ENCODE data around the gene UNC5A.

The UNC5A gene

DNA sequence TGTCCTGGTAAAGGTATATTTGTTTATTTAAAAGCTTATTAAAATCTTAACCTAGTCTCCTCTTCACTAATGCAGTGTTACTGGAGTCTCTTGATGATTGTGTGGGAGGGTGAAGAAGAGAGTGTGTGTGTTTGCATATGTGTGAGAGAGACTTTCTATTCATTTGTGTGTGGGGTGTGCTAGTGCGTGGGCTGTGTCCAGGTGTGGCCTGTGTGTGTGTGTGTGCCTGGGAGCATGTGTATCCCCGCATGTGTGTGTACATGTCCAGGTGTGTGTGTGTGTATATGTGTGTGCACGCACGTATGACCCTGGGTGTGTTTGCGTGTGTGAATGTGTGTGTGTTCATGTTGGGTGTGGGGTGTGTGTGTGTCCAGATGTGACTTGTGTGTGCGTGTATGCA is 10.3 kb upstream of the UNC5A start:
- DNase-seq (no peak), ATAC-seq (no peak)

- ATAC-seq (no peak), DNase-seq (no peak)
Measured at GRCh38 chr5:176802116-176802784, 8.1 kb upstream of the UNC5A start.

GRCh38 chr5:176803068-176803942 is 7.1 kb upstream of the UNC5A start:
- ATAC-seq (no peak), DNase-seq (no peak)

DNA sequence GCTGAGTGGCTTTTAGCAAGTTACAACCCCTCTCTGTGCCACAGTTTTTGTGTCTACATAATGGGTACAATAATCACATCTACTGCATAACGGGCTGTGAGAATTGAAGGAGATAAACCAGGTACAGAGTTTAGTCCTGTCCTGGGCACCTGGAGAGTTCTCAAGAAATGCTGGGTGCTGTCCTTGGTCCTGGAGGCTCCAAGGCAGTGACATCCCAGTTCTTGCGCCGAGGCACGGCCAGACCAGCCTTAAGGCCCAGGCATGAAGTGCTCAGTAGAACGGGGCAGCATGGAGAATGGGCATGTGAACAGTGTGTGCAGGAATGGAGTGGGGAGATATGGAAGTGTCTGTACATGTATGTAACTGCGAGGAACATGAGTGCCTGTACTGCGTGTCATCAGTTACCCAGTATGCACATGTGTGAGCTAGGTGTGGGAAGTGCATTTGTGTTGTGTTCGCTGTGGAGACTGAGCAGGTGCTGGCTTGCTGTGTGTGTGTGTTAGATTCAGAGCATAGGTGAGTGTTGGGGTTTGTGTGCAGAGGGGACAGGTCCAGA is 6.3 kb upstream of the UNC5A start:
- no peak for DNase-seq
- ATAC-seq, result no peak

- no peak for DNase-seq
- no peak for ATAC-seq
Measured at GRCh38 chr5:176806137-176806536, 4.2 kb upstream of the UNC5A start.

DNA sequence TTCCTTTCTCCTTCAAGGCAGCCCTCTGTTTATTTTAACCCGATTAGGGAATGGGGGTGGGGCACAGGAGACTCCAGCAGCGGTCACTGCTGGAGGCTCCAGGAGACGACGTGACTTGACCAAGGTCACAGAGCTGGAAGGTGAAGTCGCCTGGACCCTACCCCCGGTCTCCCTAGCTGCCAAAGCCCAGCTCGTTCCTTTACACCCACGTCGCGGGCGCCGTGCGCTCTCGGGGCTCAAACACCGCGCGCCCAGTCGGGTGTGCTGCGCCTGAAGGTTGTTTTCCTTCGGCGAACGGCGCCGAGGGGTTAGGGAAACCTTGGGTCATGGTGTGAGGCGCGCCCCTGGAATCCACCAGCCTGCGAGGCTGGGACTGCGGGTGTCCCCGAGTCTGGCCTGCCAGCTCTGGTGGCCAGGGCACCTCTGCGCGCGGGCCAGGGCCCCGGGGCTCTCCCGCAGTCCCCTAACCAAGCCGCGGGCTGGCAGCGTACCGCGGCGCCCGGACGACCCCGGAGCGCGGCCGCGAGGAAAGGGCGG is 747 bp upstream of the UNC5A start:
- DNase-seq, result no peak
- no peak for ATAC-seq

DNA sequence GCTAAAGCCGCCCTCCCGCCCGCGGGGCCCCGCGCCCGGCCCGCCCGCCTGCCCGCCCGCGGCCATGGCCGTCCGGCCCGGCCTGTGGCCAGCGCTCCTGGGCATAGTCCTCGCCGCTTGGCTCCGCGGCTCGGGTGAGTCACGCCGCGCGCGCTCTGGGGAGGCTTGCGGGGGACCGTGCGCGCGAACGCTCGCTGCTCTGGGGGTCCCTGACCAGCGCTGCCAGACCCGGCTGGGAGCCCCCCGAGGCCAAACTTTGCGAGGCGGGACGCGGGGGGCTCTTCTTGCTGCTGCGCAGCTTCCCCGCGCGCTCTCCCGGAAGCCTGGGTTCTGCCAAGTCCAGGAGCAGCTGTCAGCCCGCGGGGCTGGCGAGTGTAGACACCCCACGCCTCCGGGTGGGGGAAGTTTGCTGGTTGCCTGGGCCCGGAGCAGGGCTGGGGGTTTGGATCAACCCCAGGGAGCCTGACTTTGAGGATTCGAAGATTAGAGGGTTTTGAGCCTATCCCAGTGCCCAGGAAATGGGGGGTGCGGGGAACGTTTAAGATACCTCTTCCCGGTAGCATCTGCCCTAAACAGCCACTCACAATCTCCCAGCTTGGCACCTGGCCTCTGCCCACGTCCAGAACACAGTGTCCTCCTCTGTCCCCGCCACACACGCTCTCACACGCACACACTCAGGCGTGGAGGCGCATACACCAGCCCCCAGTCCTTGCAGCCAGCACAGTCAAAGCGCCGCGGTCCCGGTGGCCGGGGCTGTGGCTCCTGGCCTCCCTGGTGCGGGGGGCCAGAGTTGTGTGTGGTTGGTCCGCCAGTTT is 535 bp downstream of the UNC5A start:
- ATAC-seq (no peak), DNase-seq (no peak)

- peak; percentile 48 for DNase-seq
- ATAC-seq, result no peak
Measured at GRCh38 chr5:176812269-176813259, 2.2 kb downstream of the UNC5A start.

DNA sequence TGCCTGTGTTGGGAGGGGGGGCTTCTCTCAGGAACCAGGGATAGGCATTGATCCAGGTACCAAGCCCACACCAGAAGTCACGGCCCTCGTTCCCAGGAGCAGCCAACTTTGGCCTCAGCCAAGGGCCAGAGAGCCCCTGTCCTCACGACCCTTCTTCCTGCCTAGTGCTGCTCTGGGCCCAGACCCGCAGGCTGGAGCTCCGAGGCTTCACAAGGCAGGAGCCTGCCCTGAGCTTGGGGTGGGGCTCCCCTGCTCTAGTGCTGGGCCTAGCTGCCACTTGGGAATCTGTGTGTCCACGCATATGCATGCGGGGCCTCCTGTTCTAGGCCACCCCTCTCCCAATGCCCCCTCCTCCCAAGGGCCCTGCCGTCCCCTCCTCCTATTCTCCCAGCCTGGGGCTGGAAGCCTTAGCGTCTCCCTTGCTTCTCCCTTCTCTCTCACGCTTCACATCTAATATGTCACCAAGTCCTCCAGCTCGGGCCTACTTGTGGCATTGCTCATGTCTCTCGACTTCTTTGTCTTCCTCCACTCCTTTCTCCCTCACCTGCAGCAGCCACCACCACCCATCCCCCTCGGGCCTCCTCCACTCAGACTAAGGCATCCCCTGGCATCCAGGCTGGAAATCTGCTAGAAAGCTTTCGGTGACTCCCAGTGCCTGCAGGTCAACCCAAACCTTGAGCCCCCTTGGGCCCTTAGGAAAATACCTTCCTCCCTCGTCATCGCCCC is 3.4 kb downstream of the UNC5A start:
- ATAC-seq, result no peak
- DNase-seq, result no peak

DNA sequence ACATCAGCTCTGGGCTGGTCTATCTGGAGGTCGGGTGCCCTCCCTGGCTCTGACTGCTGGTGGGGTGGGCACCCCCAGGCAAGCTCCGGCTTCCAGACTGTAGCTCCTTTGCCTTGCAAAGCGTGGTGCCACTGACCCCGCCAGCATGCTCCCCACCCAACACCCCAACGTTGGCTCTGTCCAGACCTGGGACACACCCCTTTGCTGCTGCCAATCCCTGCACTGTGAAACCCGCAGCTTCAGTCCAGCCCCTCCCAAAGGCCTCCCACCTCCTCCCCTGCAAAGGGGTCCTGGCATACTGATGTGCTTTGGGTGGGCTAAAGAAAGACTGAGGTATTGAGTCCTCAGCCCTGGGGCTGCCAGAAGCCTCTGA is 3.9 kb downstream of the UNC5A start:
- ATAC-seq (no peak), DNase-seq (no peak)

- ATAC-seq (no peak), DNase-seq (no peak)
Measured at GRCh38 chr5:176814836-176815438, 4.6 kb downstream of the UNC5A start.

DNA sequence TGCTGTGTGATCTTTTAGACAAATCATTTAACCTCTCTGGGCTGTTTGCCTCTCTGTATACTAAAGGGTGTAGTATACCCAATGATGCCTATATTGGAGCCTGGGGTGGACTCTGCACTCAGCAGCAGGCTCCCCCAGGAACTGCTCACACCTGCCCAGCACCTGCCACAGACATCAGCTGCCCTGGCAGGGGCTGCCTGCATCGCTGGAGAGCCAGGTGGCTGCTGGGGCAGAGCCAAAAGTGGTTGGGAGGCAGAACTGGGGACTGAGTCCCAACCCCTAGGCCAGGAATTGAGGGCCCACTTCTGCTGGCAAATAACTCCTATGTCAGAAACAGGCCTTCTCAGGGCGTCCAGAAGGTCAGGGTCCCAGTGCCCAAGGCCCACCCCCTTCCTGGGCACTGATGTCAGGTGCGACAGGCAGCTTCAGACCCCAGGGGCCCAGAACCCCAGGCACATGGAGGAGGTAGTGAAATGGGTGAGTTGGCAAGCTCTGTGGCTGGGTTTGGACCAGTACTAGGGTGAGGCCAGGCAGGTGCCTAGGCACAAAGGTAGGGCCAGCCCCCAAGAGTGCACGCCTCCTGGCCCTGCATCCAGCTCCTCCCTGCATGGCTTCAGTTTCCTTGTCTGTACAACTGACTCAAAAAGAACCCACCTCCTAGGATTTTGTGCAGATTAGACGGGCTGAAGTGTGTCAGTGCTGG is 5.8 kb downstream of the UNC5A start:
- ATAC-seq (no peak), DNase-seq (no peak)

DNA sequence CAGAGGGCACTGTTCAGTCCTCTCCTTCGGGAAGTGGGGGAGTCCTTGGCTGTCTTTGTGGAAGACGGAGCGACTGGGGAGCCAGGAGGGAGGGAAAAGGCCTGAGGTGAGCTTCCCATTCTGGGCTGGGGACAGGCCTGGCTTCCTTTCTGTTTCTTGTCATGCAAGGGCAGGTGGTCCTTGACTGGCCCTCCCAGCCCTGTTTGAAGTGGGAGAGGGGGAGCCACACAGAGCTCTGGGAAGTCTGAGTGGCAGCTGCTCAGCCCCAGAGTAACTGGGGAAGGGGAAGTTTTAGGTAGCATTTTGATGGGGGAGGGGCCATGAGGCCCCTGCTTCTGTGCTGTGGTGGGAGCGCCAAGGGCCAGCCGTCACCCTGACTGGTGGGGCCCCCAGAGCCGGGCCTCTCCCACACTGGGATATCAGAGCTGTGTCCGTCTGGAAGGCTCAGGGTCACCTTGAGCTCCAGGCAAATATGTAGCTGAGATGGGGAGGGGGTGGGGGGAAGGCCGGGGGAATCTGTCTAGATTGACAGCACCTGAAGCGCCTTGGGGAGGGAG is 6.5 kb downstream of the UNC5A start:
- ATAC-seq, result no peak
- no peak for DNase-seq

DNA sequence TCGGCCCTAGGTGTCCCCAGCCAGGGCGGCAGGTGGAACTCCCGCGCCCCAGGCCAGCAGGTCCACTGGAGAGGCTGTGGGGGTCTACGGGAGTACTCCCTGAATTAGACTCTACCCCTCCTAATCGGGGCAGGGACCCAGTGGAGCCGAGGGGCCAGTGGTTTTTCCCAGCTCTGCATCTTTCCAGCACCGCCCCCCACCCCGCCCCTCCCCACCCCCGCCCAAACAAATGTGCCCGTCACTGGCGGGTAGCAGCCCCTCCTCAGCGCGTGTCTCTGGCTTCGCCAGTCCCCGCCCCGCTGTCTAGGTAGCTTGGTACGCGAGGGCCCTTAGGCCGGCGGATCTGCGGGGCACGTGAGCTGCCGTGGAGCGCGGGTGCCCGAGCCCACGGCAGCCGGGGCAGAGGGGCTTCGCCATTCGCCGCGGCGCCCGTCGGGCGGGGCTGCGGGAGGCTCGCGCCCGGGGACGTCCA is 7.0 kb downstream of the UNC5A start:
- ATAC-seq, result no peak

GRCh38 chr5:176817841-176818377 is 7.5 kb downstream of the UNC5A start:
- ATAC-seq, result peak; percentile 48
- peak; percentile 39 for DNase-seq

More for the DNA sequence above, 7.0 kb downstream of the UNC5A start:
- DNase-seq, result no peak

GRCh38 chr5:176818391-176819098 is 8.2 kb downstream of the UNC5A start:
- ATAC-seq (peak; percentile 75), DNase-seq (peak; percentile 47)

DNA sequence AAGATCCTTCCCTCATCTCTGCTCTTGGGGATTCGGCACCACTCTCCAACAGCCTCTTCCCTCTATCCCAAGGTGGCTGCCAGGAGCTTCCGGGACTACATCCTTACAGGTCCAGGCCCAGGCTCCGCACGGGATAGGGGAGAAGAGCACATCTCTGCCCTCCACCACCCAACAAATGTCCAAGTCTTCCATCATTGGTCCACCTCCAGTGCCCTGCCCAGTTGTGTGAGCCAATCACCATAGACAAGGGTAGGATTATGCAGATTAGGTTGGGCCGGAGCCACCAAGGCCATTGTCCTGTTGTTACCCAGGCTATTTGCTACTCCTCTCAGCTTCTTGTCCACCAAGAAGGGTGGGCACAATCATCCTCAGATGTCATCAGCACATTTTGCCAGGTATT is 9.1 kb downstream of the UNC5A start:
- no peak for ATAC-seq
- DNase-seq, result no peak

DNA sequence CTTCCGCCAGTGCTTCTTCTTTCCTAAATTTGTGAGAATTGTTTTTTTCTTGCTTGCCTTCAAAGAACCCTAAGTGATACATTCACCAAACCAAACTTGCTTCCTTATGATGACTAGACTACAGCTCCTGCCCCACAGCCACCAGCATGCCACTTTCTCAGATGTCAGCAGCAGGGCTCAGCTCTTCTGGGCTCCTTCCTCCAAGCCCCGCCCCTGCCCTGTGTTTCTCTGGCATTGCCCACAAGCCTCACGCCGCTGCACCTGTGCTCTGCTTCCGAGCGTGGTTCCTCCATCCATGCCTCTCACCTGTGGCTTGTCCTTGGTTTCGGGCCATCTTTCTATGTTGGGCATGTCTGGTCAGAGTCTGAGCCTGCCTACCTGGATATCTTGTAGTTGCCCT is 10.6 kb downstream of the UNC5A start:
- no peak for ATAC-seq
- no peak for DNase-seq
